ENCODE measurements around the gene CACHD1.
"Not testable (repeated sequence)": the region's sequence is repeated elsewhere in the genome, so short reads cannot be mapped to it uniquely, and the experiment has no call there.

CACHD1 gene

DNA sequence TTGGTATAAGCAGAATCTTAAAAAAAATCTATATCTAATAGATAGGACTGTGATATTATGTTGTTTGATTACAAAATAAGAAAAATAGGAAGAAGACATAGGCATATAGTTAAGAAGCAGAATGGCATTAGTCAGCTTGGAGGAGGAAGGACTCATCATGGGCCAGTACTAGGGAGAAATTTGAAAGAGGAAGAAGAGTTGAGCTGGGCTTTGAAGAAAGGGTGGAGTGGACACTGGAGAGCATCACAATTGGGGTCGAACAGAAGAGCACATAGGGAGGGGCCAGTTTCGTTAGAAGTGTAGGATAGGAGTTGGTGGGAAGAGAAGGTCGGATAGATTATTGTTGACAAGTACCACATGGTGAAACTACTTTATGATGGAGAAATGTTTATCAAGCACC lies 129.3 kb downstream of the CACHD1 start:
- no peak for DNase-seq

DNA sequence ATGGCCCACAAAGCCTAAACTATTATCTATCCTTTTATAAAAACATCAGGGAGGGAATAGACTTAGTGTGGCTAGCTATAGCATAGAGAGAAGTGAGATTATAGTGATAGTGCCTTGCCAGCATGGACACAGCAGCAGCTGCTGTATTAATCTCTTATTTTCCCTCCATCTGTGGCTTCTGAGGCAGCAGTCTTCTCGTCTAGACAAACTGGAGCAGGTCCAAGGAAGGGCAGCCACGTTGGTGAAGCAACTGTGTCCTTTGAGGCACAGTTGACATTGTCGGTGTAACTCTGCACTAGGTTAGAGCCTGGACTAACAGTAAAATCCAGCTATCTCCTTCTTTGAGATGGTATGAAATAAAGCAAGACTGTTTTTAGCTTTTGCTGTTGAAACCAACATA lies 131.3 kb downstream of the CACHD1 start:
- DNase-seq = no peak

- no peak for DNase-seq
These were observed 138.2 kb downstream of the CACHD1 start for GRCh38 chr1:64608005-64608650.

DNA sequence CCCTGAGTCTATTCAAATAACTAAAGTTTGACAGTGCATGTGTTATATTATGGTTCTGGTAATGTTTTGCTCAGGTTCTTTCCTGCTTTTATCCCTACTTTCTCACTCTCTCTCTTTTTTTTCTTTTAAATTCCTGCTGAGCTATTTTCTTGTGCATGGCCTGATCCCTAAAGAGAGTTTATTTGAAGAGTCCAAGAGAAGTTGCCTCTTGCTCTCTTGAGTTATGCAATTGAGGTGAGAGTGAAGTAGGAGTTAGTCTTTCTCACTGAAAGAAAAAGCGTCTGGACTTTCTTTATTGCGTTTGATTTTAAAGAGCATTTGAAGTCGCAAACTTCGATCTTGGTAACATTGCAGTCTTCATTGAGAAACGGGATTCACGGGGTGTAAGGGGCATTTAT lies 138.7 kb downstream of the CACHD1 start:
- no peak for DNase-seq

DNA sequence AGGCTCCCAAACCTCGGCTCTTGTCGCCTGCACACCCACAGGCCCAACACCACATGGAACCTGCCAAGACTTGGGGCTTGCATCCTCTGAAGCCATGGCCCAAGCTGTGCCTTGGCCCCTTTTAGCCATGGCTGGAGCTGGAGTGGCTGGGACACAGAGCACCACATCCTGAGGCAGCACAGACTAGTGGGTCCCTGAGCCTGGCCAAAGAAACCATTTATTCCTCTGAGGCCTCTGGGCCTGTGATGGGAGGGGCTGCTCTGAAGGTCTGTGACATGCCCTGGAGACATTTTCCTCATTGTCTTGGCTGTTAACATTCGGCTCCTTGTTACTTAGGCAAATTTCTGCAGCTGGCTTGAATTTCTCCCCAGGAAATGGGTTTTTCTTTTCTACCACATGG lies 141.0 kb downstream of the CACHD1 start:
- DNase-seq = not testable (repeated sequence)

- no peak for DNase-seq
These were observed 146.1 kb downstream of the CACHD1 start for GRCh38 chr1:64616039-64616438.

GRCh38 chr1:64623750-64624191 lies 153.8 kb downstream of the CACHD1 start:
- no peak for DNase-seq

GRCh38 chr1:64624218-64624713 lies 154.3 kb downstream of the CACHD1 start:
- peak; percentile 59 for DNase-seq

DNA sequence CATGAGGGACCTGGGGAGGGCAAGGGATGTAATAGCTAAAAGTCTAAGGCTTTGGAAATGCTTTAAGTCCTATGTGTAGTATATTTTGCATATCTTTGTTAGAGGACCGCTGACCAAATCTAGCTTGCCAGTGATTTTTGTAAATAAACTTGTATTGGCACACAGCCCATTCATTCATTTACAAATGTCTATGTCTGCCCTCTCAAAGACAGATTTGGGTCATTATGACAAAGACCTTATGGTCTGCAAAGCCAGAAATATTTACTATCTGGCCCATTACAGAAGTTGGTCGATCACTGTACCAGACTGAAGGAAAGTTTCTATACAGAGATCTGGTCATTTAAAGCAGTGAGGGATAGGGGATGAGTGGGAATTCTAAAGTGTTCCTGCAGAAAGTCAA lies 154.9 kb downstream of the CACHD1 start:
- DNase-seq = no peak

- DNase-seq = no peak
These were observed 160.7 kb downstream of the CACHD1 start for GRCh38 chr1:64630611-64631010.

- no peak for DNase-seq
These were observed 161.6 kb downstream of the CACHD1 start for GRCh38 chr1:64631346-64632034.

DNA sequence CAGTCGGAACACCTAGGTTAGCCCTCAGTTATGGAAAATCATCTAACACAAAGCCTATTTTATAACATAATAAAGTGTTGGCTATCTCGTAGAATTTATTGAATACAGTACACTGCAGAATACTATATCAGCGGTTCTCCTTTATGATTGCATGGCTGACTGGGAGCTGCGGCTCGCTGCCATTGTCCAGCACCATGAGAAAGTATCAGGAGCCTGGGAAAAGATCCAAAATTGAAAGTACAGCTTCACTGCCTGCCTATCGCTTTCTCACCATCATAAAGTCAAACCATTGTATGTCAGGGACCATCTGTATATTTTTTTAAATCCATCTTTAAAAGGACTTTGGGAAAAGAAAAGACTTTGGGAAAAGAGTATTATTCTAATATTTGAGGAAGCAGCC lies 163.0 kb downstream of the CACHD1 start:
- no peak for DNase-seq

DNA sequence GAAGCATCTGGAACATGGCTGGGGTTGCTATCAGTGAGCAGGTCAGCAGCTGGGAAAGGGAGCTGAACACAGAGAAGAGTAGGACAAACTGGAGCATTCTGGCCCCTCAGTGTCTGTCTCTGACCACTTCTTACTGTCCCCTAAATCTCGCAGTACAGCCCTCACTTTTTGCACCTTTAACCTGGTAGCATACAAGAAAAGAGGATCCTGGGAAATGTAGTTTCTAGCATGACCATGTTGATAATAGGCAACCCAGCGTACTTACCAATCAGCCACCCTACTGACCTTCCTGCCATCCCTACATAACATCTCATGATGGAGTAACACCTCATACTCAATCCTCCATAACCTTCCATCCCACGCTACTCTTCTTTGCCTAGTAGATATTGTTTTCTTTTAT lies 175.8 kb downstream of the CACHD1 start:
- DNase-seq = no peak

- DNase-seq = no peak
These were observed 180.5 kb downstream of the CACHD1 start for GRCh38 chr1:64650411-64650810.

DNA sequence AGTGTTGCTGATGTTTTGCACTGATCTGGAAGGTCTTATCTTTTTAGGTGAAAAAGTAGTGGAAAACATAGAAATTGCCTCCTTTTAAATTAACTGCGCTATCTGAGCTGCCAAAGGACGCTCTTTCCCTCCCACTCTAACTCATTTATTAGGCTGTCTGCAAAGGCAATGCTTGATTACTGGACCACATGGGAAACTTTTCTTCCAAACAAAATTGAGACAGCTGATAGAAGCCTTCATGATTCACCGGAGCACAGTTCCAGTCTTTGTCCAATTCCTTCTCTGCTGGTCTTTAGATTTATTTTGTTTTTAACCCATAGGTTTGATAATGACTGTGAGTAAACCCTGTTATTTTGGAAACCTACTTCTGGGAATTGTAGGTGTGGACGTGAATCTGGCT lies 181.9 kb downstream of the CACHD1 start:
- no peak for DNase-seq

DNA sequence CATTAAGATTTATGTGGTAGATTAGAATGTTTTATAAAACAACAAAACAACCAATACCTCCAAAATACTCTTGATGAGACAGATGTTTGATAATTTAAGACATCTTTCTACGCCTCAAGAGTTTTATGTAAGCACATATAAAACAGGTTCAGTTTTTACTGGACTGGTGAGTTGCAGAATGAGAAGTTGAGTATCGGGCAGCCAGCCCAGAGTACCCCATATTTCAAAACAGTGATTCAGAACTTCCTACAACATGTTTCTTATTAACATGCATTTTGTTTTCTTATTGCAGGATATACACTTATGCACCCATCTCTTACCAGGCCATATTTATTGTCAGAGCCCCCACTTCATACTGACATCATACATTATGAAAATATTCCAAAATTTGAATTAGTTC lies 183.5 kb downstream of the CACHD1 start:
- no peak for DNase-seq

DNA sequence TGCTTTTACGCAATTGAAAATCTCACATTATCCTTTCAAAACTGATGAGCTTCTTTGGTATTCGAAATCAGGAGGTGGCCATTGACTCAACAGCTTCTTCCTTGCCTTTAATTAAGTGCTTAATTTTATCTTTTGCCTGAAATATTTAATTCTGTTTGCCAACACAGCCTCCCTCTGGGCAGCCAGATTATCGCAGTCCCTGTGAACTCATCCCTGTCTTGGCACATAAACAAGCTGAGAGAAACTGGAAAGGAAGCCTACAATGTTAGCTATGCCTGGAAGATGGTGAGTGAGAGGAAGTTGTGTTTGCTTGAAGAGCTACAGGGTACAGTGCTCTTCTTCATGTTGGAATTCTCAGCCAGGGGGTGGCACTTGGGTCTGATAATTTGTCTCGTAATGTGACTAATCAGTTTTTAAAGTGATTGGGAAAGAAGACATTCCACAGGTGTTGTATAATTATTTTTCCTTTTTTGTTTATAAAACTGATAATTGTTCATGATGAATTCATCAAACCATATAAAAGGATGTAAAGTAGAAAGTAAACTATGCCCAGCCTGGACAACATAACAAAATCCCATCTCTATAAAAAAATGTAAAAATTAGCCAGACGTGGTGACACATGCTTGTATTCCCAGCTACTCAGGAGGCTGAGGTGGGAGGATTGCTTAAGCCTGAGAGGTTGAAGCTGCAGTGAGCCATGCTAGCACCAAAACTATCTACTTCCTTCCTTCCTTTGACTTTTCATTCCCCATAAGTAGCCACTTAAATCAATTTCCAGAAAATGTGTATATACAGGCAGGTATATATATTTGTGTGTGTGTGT lies 184.8 kb downstream of the CACHD1 start:
- no peak for DNase-seq

- DNase-seq = no peak
These were observed 185.9 kb downstream of the CACHD1 start for GRCh38 chr1:64655861-64656260.

DNA sequence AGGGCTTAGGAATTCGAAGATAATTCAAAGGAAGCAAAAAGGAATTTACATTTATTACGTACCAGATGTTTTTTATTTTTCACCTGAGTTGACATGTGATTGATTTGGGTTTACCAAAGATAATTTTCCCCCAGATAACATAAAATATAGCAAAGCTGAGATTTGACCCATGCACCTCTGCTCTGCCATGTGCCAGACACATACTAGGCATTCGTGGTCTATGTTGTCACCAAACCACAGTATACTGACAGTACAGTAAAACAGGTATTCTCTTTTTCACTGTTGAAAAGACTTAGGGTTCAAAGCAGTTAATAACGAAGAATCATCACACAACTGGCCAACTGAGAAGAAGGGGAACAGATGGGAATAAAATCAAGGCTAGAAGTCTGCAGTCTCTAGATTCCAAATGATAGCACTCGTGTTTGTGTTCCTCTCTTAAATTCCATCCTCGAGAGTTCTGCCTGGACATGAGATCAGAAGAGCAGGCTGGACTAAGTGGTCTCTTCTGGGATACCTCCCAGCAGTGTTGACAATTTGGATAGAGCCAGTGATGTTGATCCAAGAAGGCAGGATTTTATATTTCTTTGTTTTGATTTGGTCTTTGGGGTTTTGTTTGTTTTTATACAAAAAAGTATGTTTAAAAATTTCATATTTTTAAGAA lies 189.7 kb downstream of the CACHD1 start:
- no peak for DNase-seq

DNA sequence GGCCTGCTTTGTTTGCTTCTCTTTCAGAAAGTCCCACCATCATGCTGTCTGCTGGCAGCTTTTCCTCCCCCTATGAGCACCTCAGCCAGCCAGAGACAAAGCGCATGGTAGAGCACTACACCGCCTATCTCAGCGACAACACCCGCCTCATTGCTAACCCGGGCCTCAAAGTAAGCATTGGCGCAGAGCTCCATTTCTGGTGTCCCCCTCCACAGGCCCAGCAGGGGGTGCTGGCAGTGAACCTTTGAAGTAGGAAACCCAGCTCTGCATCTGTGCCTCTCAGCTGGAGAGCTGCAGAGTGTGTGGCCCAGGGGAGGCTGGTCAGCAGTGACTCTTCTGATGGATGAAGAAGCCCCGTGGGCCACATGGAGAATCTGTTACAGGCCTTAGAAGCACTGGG lies 193.7 kb downstream of the CACHD1 start:
- DNase-seq = no peak

- DNase-seq = peak; percentile 36
These were observed 194.4 kb downstream of the CACHD1 start for GRCh38 chr1:64664299-64664698.

- no peak for DNase-seq
These were observed 199.3 kb downstream of the CACHD1 start for GRCh38 chr1:64669098-64669675.
